Epidermal melanocyte (primary cell): ENCODE results near the gene TP53AIP1.

Experiments
- DNase-seq: peaks from one replicate; pipeline ENCODE4 v3.0.0; 2011; ENCODE audit warnings: low spot score; ENCODE audit not compliant: insufficient read length

The TP53AIP1 gene

DNA sequence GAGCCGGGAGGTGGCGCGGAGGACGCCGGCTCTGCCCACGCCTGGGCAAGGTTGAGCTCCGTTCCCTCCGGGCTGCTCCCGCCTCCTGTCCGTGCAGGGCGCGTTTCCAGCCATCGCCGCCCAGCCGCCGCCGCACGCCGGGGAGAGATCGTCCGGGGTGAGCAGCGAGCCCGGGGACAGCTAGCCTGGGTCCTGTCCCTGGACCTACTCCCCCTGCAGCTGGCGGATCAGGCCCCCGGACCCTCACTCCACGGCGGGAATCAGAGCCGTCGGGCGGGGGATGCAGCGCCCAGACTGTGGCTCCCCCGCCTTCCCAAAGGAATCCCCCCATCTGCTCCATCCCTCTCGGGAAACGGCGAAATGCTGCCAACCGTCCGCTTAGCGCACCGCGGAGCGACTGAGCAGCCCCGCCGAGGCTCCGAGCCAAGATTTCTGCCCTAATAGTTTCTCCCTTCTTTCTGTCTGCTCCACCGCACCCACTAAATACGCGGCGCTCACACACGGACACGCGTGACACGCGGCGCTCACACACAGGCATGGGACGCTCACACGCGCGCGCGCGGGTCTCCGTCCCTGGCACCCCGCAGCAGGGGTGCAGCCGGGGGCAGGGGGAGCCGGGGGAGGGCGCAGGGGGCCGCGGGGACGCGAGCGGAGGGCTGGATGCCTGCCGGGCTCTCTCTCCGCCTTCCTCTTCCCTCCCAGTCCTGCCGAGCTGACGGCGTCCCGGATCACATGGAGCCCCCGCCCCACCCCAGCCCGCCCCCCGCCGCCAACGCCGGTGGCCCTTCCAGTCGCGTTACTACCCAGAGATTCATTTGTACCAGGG lies 51.9 kb downstream of the TP53AIP1 start, which contains the start of gene KCNJ5:
KCNJ5 (plus strand) TSS at position 814 of the 826 bp plus-strand sequence. CDS start 19,918 bp downstream, outside the sequence.
- DNase-seq = no peak

- no peak for DNase-seq
Observed at GRCh38 chr11:128890216-128890542, 52.5 kb downstream of the TP53AIP1 start.

- no peak for DNase-seq
Observed at GRCh38 chr11:128889657-128890213, 52.9 kb downstream of the TP53AIP1 start.

GRCh38 chr11:128888034-128888985 lies 54.4 kb downstream of the TP53AIP1 start:
- no peak for DNase-seq

DNA sequence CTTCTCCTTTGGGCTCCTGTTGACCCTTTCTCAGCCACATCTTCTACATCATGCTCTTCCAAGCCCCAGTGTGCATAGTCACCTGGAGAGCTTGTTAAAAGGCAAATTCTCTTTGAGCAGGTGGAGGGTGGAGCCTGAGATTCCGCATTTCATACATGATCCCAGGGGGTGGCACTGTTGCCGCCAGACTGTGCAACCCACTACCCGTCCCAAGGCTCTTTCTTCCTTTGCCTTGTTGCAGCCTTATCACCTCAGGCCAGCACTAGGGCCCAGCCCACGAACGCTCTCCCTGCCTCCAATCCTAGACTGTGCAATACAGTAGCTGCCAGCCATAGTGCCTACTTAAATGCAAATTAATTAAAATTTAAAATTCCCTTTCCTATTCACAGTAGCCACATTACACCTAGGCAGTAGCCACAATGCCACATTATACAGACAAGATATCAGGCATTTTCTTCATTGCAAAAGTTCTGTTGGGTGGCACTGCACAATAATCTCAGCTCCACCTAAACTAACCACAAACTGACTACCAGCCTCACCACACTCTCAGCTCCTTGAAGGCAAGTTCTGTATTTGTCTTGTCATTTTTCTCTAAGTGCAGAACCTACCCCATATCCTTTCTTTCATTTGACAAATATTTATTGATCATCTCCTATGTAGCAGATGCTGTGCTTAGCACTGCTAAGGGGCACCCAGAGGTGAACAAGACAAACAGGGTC lies 56.1 kb downstream of the TP53AIP1 start:
- DNase-seq = no peak
